Measurements from ENCODE around the gene ANKRD53. TPM values are rescaled to one million over a fixed set of nuclear protein-coding genes. Genes with fewer than 3 reads are reported as not detected.

The ANKRD53 gene
- total and polyA plus RNA-seq, 2 donors (not counting 3 experiments of a cell fraction or from before 2014, with no cell fraction given) = 1.3 to 1.4 TPM

DNA sequence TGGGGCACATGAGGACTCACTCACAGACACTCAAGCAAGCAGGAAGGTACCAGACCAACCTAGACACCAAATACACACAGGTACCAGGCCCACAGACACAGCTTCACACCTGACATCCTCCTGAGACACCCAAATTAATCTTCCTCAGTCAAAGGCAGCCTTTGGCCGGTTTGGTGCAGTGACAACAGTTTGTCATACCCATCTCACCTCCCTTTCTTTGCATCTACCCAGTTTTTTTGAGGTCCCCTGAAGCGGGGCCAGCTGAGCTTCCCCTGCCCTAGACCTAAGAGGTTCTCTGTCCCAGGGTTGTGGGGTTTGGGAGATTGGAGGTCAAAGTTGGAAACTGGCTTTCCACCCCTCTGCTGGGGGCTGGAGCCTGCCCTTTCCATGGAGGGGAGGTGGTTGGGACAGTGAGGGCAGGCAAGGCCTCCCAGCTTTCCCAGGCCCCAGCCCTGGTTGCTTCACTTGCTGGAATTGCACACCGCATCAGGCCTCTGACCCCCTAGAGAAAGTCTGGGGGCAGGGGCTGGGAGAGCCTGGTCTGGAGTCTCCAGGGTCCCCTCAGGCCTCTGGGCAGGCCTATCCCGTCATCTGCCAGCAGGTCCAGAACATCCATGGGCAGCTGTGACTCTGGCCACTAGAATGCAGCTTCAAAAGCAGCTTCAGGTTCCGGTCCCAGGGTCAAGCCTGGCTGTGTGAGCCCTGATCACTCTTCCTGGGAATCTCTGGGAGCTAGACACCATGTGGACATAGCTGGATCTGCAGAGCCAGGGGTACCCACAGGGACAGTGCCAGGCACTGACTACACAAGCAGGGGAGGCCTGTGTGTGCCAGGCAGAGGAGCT lies 28.7 kb downstream of the ANKRD53 start:
- CTCF ChIA-PET = interaction anchor here (0.8 to 1.6 kb wide), 2 partner anchors 23 to 93 kb away, joined by 3 to 4 read pairs; no protein-coding TSS in a partner anchor
- Histone ChIP-seq H3K36me3 (ENCODE audit: control insufficient read depth in 2 of 2, extremely low read depth in 1 of 2, insufficient read depth in 2 of 2, low read length in 2 of 2) (no peaks in the 10 kb centered on the region), H3K4me3 (replicated peaks in 1 of 3; ENCODE audit: insufficient read depth in 1 of 3, low read depth in 1 of 3, low read length in 3 of 3) (no peak overlapping the region), H3K27me3 (ENCODE audit: control insufficient read depth in 2 of 2, insufficient read depth in 2 of 2, low read length in 2 of 2) (peaks cover 5 to 6% of the 10 kb centered on the region in 2 experiments), H3K9ac (replicated peaks; ENCODE audit: extremely low read depth, insufficient read depth, low read length) (no peak overlapping the region), H3K9me1 (replicated peaks; ENCODE audit: control insufficient read depth, extremely low read depth, insufficient read depth, low read length) (no peaks in the 10 kb centered on the region), H2AFZ (ENCODE audit: low read depth, low read length) (no peak overlapping the region), H3K79me2 (ENCODE audit: control insufficient read depth, insufficient read depth, low read length) (no peaks in the 10 kb centered on the region), H3K4me2 (ENCODE audit: insufficient read depth, low read length) (no peak overlapping the region), H3K9me3 (replicated peaks; ENCODE audit: control insufficient read depth, insufficient read depth, low read length) (no peaks in the 10 kb centered on the region), H3K4me1 (ENCODE audit: control insufficient read depth, extremely low read depth, insufficient read depth, low read length) (no peaks in the 10 kb centered on the region), H3K27ac (ENCODE audit: insufficient read depth, low read depth, low read length) (no peak overlapping the region), H4K20me1 (replicated peaks; ENCODE audit: control insufficient read depth, extremely low read depth, insufficient read depth, low read length) (no peaks in the 10 kb centered on the region)
- no peak for FAIRE-seq
- intact Hi-C loops (cut with micrococcal nuclease) = no loop called here
- dilution Hi-C loops (cut with MboI; ENCODE audit: extremely low pct_ligation_motif_present, low sequenced_read_pairs) = no loop called here
- DNase-seq (ENCODE audit: low read depth, low spot score) = no peak
- TF ChIP-seq, protein P1, sequence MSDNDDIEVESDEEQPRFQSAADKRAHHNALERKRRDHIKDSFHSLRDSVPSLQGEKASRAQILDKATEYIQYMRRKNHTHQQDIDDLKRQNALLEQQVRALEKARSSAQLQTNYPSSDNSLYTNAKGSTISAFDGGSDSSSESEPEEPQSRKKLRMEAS (IDR thresholded peaks at IDR 0.05; ENCODE audit: insufficient read depth, insufficient read length) = no peak
- TF ChIP-seq JUN (IDR thresholded peaks at IDR 0.05; ENCODE audit: borderline replicate concordance, insufficient read depth, insufficient read length, low read depth) = no peak
- TF ChIP-seq GATA2 (IDR thresholded peaks at IDR 0.05; ENCODE audit: insufficient read depth, insufficient read length, low read depth, low read length) = no peak
- no peak for TF ChIP-seq FOS (IDR thresholded peaks at IDR 0.05; ENCODE audit: borderline replicate concordance, insufficient read depth, low read length)
- TF ChIP-seq POLR2A (IDR thresholded peaks at IDR 0.05; ENCODE audit: low read depth, low read length) = no peak
- TF ChIP-seq MYC (IDR thresholded peaks at IDR 0.05; ENCODE audit: low read depth, low read length) = no peak
- TF ChIP-seq CTCF (IDR thresholded peaks at IDR 0.05; ENCODE audit: extremely low read depth in 1 of 2, insufficient read depth in 1 of 2, low read depth in 1 of 2, low read length in 2 of 2) = no peak
- no peak for TF ChIP-seq POLR2AphosphoS5 (IDR thresholded peaks at IDR 0.05; ENCODE audit: insufficient read depth, low read depth, low read length)
- no peak for TF ChIP-seq EZH2 (IDR thresholded peaks at IDR 0.05; ENCODE audit: borderline replicate concordance, low read depth, low read length, severe bottlenecking)
- POLR2A ChIA-PET = no interaction called here
- no TSS peak for BruUV-seq (replicated peaks)

Measured in endothelial cell of umbilical vein (primary cell).